ENCODE measurements around the gene NDUFA11. TPM values are rescaled to one million over a fixed set of nuclear protein-coding genes. Genes with fewer than 3 reads are reported as not detected.

NDUFA11 gene
- total RNA-seq, 1 donor from 2014 or later, result 217 TPM

GRCh38 chr19:5941673-5942072 lies 38.1 kb upstream of the NDUFA11 start:
- H3K4me3 Mint-ChIP-seq (ENCODE audit: low read depth), result no peak overlapping the region
- H3K9me3 Mint-ChIP-seq (ENCODE audit: low read depth), result no peaks in the 10 kb centered on the region
- peaks cover 3% of the 10 kb centered on the region for H3K36me3 Mint-ChIP-seq (ENCODE audit: insufficient read depth)
- peaks cover 5% of the 10 kb centered on the region for H3K4me1 Mint-ChIP-seq (ENCODE audit: low read depth)
- no peaks in the 10 kb centered on the region for H3K27me3 Mint-ChIP-seq
- TF ChIP-seq, protein P1, sequence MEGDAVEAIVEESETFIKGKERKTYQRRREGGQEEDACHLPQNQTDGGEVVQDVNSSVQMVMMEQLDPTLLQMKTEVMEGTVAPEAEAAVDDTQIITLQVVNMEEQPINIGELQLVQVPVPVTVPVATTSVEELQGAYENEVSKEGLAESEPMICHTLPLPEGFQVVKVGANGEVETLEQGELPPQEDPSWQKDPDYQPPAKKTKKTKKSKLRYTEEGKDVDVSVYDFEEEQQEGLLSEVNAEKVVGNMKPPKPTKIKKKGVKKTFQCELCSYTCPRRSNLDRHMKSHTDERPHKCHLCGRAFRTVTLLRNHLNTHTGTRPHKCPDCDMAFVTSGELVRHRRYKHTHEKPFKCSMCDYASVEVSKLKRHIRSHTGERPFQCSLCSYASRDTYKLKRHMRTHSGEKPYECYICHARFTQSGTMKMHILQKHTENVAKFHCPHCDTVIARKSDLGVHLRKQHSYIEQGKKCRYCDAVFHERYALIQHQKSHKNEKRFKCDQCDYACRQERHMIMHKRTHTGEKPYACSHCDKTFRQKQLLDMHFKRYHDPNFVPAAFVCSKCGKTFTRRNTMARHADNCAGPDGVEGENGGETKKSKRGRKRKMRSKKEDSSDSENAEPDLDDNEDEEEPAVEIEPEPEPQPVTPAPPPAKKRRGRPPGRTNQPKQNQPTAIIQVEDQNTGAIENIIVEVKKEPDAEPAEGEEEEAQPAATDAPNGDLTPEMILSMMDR (IDR thresholded peaks at IDR 0.05; ENCODE audit: unreplicated experiment), result no peak
- no peak for DNase-seq (ENCODE audit: low spot score, unreplicated experiment)
- peak overlapping the region; percentile 11 for H3K27ac Mint-ChIP-seq

DNA sequence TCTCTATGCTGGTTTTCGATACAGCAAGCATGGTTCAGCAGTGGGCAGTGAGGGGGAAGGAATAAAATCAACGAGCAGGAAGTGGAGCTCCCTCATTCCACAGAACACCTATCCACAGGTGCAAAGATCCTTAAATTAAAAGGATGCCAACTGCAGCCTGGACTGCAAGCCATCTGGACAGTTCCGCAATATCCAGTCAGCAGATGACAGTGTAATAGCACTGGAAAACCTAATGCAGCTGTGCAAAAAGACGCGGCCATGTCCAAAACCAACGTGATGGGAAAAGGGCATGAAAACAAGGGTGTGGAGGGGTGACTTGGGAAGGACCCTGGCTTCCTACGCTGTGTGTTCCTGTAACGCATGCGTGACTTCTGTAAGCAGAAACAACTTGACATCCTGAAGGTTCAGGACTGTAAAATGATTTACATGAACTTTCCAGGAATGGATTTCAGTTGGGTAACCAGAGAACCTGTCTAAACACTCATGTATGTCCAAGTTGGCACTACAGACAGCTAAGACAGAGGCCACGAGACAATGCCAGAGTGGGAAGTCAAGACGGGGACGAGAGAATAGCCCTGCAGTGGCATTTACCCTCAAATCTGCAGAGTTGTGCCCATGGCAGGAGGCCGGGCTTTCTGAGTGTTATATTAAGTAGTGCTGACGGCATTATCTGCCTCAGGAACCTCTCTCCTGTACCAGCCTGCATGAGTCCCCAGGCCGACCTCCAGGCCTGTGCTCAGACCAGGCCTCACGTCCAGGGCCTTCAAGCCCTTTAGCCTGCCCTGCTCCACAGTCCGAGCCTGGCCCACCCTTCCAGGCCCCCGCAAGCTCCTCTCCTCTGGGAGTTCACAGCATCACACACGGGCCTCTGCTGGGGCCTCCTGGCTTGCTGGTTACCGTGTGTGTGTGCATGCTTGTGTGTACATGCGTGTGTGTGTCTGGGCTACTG lies 36.9 kb upstream of the NDUFA11 start:
- TF ChIP-seq, protein P1 (IDR thresholded peaks at IDR 0.05; ENCODE audit: unreplicated experiment), result no peak
- Mint-ChIP-seq H3K9me3 (ENCODE audit: low read depth) (no peaks in the 10 kb centered on the region), H3K27ac (no peak overlapping the region), H3K4me3 (ENCODE audit: low read depth) (no peak overlapping the region), H3K36me3 (ENCODE audit: insufficient read depth) (peaks cover 9% of the 10 kb centered on the region), H3K4me1 (ENCODE audit: low read depth) (peaks cover 11% of the 10 kb centered on the region), H3K27me3 (no peaks in the 10 kb centered on the region)
- DNase-seq (ENCODE audit: low spot score, unreplicated experiment), result no peak

DNA sequence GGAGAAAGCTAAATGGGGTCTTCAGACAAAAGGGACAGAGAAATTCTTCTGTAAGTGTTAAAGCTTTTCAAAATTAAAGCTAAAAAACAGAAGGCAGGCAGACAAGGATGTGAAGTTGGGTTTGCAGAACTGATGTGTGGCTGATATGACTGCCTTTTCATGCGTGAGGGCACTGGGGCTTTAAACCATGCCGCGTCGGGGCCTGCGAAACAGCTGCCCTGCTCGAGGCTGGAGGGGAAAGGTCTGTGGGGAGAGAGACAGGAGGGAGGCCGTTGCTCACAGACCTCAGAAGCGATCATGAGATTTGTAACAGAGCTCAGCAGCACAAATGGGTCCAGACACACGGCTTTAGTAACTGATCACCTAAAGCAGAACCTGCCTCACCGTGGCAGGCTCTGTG lies 34.0 kb upstream of the NDUFA11 start:
- Mint-ChIP-seq H3K27me3 (no peaks in the 10 kb centered on the region), H3K4me1 (ENCODE audit: low read depth) (peaks cover 11% of the 10 kb centered on the region), H3K4me3 (ENCODE audit: low read depth) (no peak overlapping the region), H3K27ac (peak overlapping the region; percentile 54), H3K9me3 (ENCODE audit: low read depth) (no peaks in the 10 kb centered on the region), H3K36me3 (ENCODE audit: insufficient read depth) (peaks cover 11% of the 10 kb centered on the region)
- TF ChIP-seq, protein P1 (IDR thresholded peaks at IDR 0.05; ENCODE audit: unreplicated experiment), result no peak
- no peak for DNase-seq (ENCODE audit: low spot score, unreplicated experiment)

GRCh38 chr19:5936292-5936592 lies 32.7 kb upstream of the NDUFA11 start:
- DNase-seq (ENCODE audit: low spot score, unreplicated experiment), result no peak
- TF ChIP-seq, protein P1 (IDR thresholded peaks at IDR 0.05; ENCODE audit: unreplicated experiment), result no peak
- Mint-ChIP-seq H3K36me3 (ENCODE audit: insufficient read depth) (peaks cover 11% of the 10 kb centered on the region), H3K27ac (peak overlapping the region; percentile 49), H3K9me3 (ENCODE audit: low read depth) (no peaks in the 10 kb centered on the region), H3K27me3 (no peaks in the 10 kb centered on the region), H3K4me3 (ENCODE audit: low read depth) (no peak overlapping the region), H3K4me1 (ENCODE audit: low read depth) (peaks cover 6% of the 10 kb centered on the region)

DNA sequence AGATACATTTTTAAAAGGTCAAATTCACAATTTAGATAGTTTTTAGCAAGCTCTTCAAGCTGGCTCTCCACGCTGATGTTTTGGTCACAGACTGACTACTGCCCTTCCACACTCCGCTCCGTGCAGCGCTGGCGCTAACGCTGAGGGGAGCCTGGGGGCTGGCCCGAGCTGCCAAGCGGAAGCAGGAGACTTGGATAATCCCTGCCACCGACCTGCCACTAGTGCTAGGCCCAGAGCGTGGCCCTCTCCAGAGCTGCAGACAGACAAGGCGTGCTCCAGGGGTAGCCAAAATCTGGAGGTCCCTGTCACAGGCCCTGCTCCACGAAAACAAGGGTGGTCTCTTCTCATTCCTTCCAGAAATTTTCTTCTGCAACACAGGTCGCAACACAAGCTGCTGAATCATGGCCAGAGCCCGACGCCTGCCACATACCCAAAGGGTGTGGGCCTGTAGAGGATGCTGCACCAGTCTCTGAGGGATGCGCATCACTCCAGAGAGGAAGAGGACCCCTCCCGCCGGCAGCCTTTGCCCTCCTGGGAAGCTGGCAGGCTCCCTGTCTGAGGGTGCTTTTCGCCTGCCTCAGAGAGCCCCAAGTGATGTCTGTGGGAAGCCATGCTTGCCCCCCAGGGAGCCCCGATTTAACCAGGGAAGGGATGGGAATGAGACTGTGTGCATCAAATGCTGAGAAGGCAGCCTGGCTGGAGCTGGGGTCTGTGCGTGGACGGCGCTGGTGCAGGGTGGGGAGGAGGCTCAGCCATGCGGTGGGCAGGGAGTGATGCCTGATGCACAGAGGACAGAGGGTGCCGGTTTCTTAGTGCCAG lies 32.1 kb upstream of the NDUFA11 start:
- Mint-ChIP-seq H3K4me1 (ENCODE audit: low read depth) (peaks cover 6% of the 10 kb centered on the region), H3K27ac (peak overlapping the region; percentile 49), H3K36me3 (ENCODE audit: insufficient read depth) (peaks cover 11% of the 10 kb centered on the region), H3K4me3 (ENCODE audit: low read depth) (no peak overlapping the region), H3K9me3 (ENCODE audit: low read depth) (no peaks in the 10 kb centered on the region), H3K27me3 (no peaks in the 10 kb centered on the region)
- TF ChIP-seq, protein P1 (IDR thresholded peaks at IDR 0.05; ENCODE audit: unreplicated experiment), result no peak
- DNase-seq (ENCODE audit: low spot score, unreplicated experiment), result no peak
